Activated naive CD8-positive, alpha-beta T cell treated with anti-CD3 and anti-CD28 coated beads, Interleukin-2, amount 50 U/mL, for 24 hours (primary cell): ENCODE data around the gene FAM133A.

Experiments used
- ATAC-seq: fragments of 150-1000 bp; cut with Tn5 transposase; one replicate; pipeline ENCODE4 v1.10.0; 2021
- DNase-seq: peaks from one replicate; pipeline ENCODE4 v3.0.0; 2021
- H3K27ac Mint-ChIP-seq: one replicate; pipeline ENCODE4 v1.8.0; 2021; ENCODE audit warnings: mild to moderate bottlenecking, mixed read lengths
- H3K27me3 Mint-ChIP-seq: one replicate; pipeline ENCODE4 v1.8.0; 2021; ENCODE audit warnings: mixed read lengths
- H3K36me3 Mint-ChIP-seq: one replicate; pipeline ENCODE4 v1.8.0; 2021; ENCODE audit warnings: low read depth, mixed read lengths
- H3K4me1 Mint-ChIP-seq: one replicate; pipeline ENCODE4 v1.8.0; 2021; ENCODE audit warnings: mixed read lengths
- H3K4me3 Mint-ChIP-seq: one replicate; pipeline ENCODE4 v1.8.0; 2021; ENCODE audit warnings: mild to moderate bottlenecking, moderate library complexity, mixed read lengths
- H3K9me3 Mint-ChIP-seq: one replicate; pipeline ENCODE4 v1.8.0; 2021; ENCODE audit warnings: mixed read lengths

Gene FAM133A

DNA sequence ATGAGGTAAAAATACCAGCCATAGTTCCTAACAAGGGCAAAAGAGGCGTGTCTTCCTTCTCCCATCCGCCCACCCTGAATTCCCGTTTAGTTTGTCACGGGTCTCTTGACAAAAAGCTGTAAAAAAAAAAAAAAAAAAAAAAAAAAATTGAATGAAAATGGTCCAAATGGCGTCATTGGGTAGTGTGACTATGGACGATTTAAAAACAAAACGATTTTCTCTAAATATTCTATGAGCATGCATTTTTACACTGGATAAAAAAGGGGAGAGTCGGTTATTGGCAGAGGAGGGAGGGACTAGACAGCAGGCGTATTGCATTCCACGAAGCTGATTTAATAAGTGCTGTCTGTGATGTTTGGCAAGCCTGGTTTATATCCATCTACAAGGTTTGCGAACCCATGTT is at the start of gene FAM133A:
TSS of gene FAM133A (plus strand) at position 338 of the 403 bp plus-strand sequence. CDS start 35,214 bp downstream, outside the sequence.
- peaks cover 7% of the 10 kb centered on the region for H3K4me1 Mint-ChIP-seq
- H3K27me3 Mint-ChIP-seq: peaks cover 2% of the 10 kb centered on the region
- H3K36me3 Mint-ChIP-seq: no peaks in the 10 kb centered on the region
- no peaks in the 10 kb centered on the region for H3K9me3 Mint-ChIP-seq
- peak within 1 kb of the TSS; percentile 49 for H3K27ac Mint-ChIP-seq
- DNase-seq (no peak), ATAC-seq (no peak)
- peak within 1 kb of the TSS; percentile 85 for H3K4me3 Mint-ChIP-seq

- no peak for DNase-seq
- Mint-ChIP-seq H3K27ac (no peak overlapping the region), H3K9me3 (no peaks in the 10 kb centered on the region), H3K36me3 (no peaks in the 10 kb centered on the region), H3K4me3 (no peak overlapping the region), H3K4me1 (no peaks in the 10 kb centered on the region), H3K27me3 (no peaks in the 10 kb centered on the region)
- ATAC-seq: no peak
Observed at GRCh38 chrX:93637591-93637990, 36.4 kb upstream of the FAM133A start.

- DNase-seq (no peak), ATAC-seq (no peak)
- Mint-ChIP-seq H3K4me1 (no peaks in the 10 kb centered on the region), H3K27ac (no peak overlapping the region), H3K27me3 (no peaks in the 10 kb centered on the region), H3K4me3 (no peak overlapping the region), H3K36me3 (no peaks in the 10 kb centered on the region), H3K9me3 (no peaks in the 10 kb centered on the region)
Observed at GRCh38 chrX:93649381-93649780, 24.6 kb upstream of the FAM133A start.

DNA sequence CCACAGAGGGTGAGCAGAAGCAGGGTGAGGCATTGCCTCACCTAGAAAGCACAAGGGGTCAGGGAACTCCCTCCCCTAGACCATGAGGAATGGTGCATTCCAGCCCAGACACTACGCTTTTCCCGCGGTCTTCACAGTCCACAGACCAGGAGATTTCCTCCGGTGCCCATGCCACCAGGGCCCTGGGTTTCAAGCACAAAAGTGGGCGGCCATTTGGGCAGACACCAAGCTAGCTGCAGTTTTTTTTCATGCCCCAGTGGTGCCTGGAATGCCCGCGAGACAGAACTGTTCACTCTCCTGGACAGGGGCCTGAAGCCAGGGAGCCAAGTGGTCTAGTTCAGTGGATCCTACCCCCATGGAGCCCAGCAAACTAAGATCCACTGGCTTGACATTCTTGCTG is 13.4 kb upstream of the FAM133A start:
- H3K27me3 Mint-ChIP-seq: no peaks in the 10 kb centered on the region
- H3K27ac Mint-ChIP-seq: no peak overlapping the region
- H3K9me3 Mint-ChIP-seq: no peaks in the 10 kb centered on the region
- no peak overlapping the region for H3K4me3 Mint-ChIP-seq
- no peaks in the 10 kb centered on the region for H3K36me3 Mint-ChIP-seq
- no peaks in the 10 kb centered on the region for H3K4me1 Mint-ChIP-seq
- DNase-seq (no peak), ATAC-seq (no peak)

DNA sequence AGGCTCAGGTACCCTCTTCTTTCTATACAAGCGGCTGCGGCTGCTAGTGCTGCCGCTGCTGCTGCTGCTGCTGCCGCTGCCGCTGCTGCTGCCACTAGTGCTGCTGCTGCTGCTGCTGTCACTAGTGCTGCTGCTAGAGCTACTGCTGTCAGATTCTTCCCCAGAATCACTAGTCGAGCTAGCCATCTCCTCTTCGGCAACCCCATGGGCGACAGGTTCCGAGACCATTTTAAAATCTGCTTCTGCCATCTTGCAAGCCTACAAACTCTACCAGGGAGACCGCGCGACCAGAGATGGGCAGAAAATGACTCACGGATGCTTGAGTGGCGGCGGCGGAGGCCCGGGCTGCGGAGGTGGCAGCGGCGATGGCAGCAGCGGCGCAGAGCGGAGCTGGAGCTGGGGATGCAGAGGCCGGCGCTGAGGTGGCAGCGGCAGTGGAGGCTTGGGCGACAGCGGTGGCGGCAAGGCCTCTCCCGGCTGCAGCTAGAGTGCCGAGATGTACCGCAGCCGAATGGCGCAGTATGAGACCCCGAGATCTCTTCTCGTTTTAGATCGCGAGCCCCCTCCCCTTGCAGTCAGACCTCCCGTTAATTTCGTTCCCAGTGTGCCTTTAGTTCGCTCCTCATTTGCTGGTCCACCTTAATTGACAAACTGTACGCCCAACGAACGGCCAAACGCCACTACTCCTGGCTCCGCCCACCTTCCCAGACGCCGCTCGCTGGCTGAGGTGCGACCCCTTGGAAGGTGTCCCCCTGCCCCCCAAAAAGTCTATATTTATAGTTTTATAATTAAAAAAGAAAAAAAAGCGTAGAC is 744 bp upstream of the FAM133A start, which contains the start of gene NAP1L3:
TSS of gene NAP1L3 (minus strand) at position 523 of the 813 bp plus-strand sequence. CDS start at position 249, 274 bp downstream.
- peak within 1 kb of the TSS; percentile 49 for H3K27ac Mint-ChIP-seq
- no peaks in the 10 kb centered on the region for H3K9me3 Mint-ChIP-seq
- H3K27me3 Mint-ChIP-seq: peaks cover 2% of the 10 kb centered on the region
- H3K4me3 Mint-ChIP-seq: peak within 1 kb of the TSS; percentile 85
- DNase-seq (peak; percentile 45), ATAC-seq (peak; percentile 91)
- no peaks in the 10 kb centered on the region for H3K36me3 Mint-ChIP-seq
- H3K4me1 Mint-ChIP-seq: peaks cover 7% of the 10 kb centered on the region

DNA sequence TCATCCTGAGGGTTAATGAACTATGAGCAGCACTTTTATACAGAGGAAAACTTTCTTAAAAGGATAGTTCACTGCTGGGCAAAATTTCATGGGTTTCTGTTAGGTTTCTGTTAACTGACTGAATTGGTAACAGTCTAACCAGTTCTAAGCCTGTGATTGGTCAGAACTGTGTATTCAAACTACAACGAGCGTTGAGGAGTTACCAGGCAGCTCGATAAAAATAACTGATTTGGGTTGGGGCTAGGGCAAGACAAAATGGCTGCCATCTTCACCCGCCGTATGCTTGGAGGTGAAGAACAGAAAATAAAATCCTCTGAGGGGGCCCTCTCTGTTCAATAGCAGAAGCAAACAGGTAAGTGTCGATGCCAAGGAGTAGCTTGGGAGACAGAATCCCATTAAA is 22.0 kb downstream of the FAM133A start:
- Mint-ChIP-seq H3K27ac (no peak overlapping the region), H3K9me3 (no peaks in the 10 kb centered on the region), H3K36me3 (no peaks in the 10 kb centered on the region), H3K27me3 (no peaks in the 10 kb centered on the region), H3K4me1 (no peaks in the 10 kb centered on the region), H3K4me3 (no peak overlapping the region)
- DNase-seq: no peak
- ATAC-seq: no peak

DNA sequence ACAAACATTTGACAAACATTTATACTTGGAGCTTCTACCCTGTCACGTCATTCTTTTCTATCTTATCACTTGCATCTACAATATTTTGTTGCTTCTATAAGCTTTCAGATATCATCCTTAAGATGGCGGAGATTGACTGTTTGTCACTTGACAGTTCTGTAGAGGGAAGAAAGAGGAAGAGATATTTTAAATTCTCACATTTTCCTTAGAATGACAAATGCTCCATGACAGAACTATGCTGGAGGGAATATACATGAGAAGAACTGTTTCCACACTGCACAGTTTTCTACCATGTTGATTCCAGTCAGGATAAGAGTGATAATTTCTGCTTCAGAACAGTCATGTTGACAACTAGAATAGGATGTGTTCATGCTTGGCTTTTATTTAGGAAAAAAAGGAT is 29.7 kb downstream of the FAM133A start:
- H3K36me3 Mint-ChIP-seq: no peaks in the 10 kb centered on the region
- H3K4me3 Mint-ChIP-seq: no peak overlapping the region
- H3K27ac Mint-ChIP-seq: no peak overlapping the region
- H3K9me3 Mint-ChIP-seq: no peaks in the 10 kb centered on the region
- no peaks in the 10 kb centered on the region for H3K4me1 Mint-ChIP-seq
- ATAC-seq (no peak), DNase-seq (no peak)
- no peaks in the 10 kb centered on the region for H3K27me3 Mint-ChIP-seq

GRCh38 chrX:93711076-93711475 is 37.1 kb downstream of the FAM133A start:
- DNase-seq: no peak
- no peak for ATAC-seq
- Mint-ChIP-seq H3K27me3 (no peaks in the 10 kb centered on the region), H3K9me3 (no peaks in the 10 kb centered on the region), H3K27ac (no peak overlapping the region), H3K4me1 (no peaks in the 10 kb centered on the region), H3K36me3 (no peaks in the 10 kb centered on the region), H3K4me3 (no peak overlapping the region)

DNA sequence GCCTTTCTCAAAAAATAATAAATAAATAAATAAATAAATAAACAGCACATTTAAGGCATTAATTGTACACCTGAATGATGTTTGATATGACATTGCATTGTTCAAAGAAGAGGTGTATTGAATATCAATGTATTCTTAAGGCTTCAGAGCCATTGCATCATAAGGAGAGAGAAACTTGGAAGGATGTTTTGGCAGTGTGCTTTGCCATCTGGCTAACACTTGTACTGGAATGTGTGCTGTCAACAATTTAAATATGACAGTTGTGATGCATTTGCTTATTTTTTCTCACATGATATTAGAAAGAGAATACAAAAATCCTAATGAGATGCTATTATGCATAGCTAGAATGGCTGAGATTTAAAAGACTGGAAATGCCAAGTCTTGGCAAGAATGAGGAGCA is 67.8 kb downstream of the FAM133A start:
- H3K9me3 Mint-ChIP-seq: no peaks in the 10 kb centered on the region
- H3K36me3 Mint-ChIP-seq: no peaks in the 10 kb centered on the region
- ATAC-seq (no peak), DNase-seq (no peak)
- no peak overlapping the region for H3K4me3 Mint-ChIP-seq
- no peaks in the 10 kb centered on the region for H3K4me1 Mint-ChIP-seq
- no peak overlapping the region for H3K27ac Mint-ChIP-seq
- H3K27me3 Mint-ChIP-seq: no peaks in the 10 kb centered on the region

- H3K9me3 Mint-ChIP-seq: no peaks in the 10 kb centered on the region
- H3K4me3 Mint-ChIP-seq: no peak overlapping the region
- no peak overlapping the region for H3K27ac Mint-ChIP-seq
- no peak for DNase-seq
- H3K4me1 Mint-ChIP-seq: no peaks in the 10 kb centered on the region
- H3K27me3 Mint-ChIP-seq: no peaks in the 10 kb centered on the region
- ATAC-seq: no peak
- H3K36me3 Mint-ChIP-seq: no peaks in the 10 kb centered on the region
Observed at GRCh38 chrX:93760163-93760562, 86.2 kb downstream of the FAM133A start.
